Measurements from ENCODE around the gene PPP2R1B.
"Not testable (repeated sequence)": the region's sequence is repeated elsewhere in the genome, so short reads cannot be mapped to it uniquely, and the experiment has no call there.

Gene PPP2R1B

GRCh38 chr11:111774955-111775710 lies 8.9 kb upstream of the PPP2R1B start:
- FAIRE-seq (no peak), DNase-seq (ENCODE audit: insufficient read length, low spot score) (no peak)
- no peak for TF ChIP-seq POLR2A (IDR thresholded peaks at IDR 0.05; ENCODE audit: low read depth, low read length)

- DNase-seq (ENCODE audit: insufficient read length, low spot score), result no peak
- FAIRE-seq, result no peak
- TF ChIP-seq POLR2A (IDR thresholded peaks at IDR 0.05; ENCODE audit: low read depth, low read length), result no peak
Observed at GRCh38 chr11:111772535-111772934, 6.3 kb upstream of the PPP2R1B start.

GRCh38 chr11:111771205-111771604 lies 5.0 kb upstream of the PPP2R1B start:
- DNase-seq (ENCODE audit: insufficient read length, low spot score); FAIRE-seq: not testable (repeated sequence)

GRCh38 chr11:111770581-111771134 lies 4.5 kb upstream of the PPP2R1B start:
- DNase-seq (ENCODE audit: insufficient read length, low spot score) (no peak), FAIRE-seq (no peak)
- TF ChIP-seq POLR2A (IDR thresholded peaks at IDR 0.05; ENCODE audit: low read depth, low read length), result no peak

GRCh38 chr11:111766834-111767142 lies 599 bp upstream of the PPP2R1B start:
- no peak for DNase-seq (ENCODE audit: insufficient read length, low spot score)
- no peak for FAIRE-seq
- TF ChIP-seq POLR2A (IDR thresholded peaks at IDR 0.05; ENCODE audit: low read depth, low read length), result no peak

- FAIRE-seq (no peak), DNase-seq (ENCODE audit: insufficient read length, low spot score) (no peak)
- TF ChIP-seq POLR2A (IDR thresholded peaks at IDR 0.05; ENCODE audit: low read depth, low read length), result no peak
Observed at GRCh38 chr11:111765320-111765983, 737 bp downstream of the PPP2R1B start.

- FAIRE-seq, result no peak
- no peak for TF ChIP-seq POLR2A (IDR thresholded peaks at IDR 0.05; ENCODE audit: low read depth, low read length)
- DNase-seq (ENCODE audit: insufficient read length, low spot score), result no peak
Observed at GRCh38 chr11:111764621-111765020, 1.6 kb downstream of the PPP2R1B start.

DNA sequence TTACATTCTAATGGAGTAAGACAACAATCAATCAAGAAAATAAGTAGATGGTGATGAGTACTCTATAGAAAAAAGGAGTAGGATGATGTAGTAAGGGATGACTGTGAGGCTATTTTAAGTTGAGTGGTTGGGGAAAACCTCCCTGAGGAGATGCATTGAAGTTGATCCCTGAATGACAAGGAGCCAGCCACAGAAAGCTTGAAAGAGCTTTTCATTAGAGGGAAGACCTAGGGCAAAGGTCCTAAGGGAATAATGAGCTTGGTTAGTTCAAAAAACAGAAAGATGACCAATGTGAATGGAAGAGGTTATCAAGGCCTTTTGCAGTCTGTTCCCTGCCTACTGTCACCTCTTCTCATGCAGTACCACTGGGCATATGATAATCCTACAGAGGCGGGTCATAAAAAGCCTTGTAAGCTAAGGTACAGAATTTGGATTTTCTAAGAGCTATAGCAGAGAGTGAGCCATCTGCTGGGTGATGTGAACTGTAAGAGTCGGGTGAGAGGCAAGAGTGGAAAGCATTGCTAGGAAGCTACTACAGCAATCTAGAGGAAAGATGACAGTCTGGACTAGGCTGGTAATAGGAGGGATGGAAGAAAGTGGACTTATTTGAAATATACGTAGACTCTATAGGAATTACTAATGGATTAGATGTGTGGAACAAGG lies 3.1 kb downstream of the PPP2R1B start:
- no peak for FAIRE-seq
- TF ChIP-seq POLR2A (IDR thresholded peaks at IDR 0.05; ENCODE audit: low read depth, low read length), result no peak
- no peak for DNase-seq (ENCODE audit: insufficient read length, low spot score)

DNA sequence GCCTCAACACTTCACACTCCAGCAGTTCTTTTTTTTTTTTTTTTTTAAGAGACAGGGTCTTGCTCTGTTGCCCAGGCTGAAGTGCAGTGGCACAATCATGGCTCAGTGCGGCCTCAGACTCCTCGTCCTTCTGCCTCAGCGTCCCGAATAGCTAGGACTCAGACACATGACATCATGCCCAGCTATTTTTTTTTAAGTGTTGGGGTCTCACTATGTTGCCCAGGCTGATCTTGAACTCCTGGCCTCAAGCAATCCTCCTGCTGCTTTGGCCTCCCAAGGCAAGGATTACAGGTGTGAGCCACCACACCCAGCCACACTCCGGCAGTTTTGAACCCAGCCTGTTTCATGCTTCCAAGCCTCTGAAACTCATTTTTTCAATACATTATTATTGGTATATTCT lies 3.7 kb downstream of the PPP2R1B start:
- no peak for FAIRE-seq
- TF ChIP-seq POLR2A (IDR thresholded peaks at IDR 0.05; ENCODE audit: low read depth, low read length), result no peak

DNA sequence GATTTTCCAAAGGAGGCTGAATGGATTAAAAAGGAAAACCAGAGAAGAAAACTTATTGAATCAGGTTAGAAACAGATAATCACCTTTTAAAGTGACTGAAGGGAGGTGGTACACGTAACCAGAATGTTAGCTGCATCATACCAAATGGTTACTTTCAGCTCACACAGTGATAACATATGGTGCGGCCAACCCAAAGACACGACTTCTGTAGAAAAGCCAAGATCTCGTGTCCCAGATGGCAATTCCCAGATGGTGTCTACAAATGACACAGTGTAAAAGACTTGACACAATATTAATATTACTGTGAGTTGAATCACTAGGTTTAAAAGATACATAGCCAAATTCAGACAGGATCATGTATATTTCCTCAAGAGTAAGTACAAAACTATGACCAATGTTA lies 5.2 kb downstream of the PPP2R1B start:
- TF ChIP-seq POLR2A (IDR thresholded peaks at IDR 0.05; ENCODE audit: low read depth, low read length), result no peak
- DNase-seq (ENCODE audit: insufficient read length, low spot score), result no peak
- FAIRE-seq, result no peak

More for the DNA sequence above, 3.7 kb downstream of the PPP2R1B start:
- no peak for DNase-seq (ENCODE audit: insufficient read length, low spot score)

DNA sequence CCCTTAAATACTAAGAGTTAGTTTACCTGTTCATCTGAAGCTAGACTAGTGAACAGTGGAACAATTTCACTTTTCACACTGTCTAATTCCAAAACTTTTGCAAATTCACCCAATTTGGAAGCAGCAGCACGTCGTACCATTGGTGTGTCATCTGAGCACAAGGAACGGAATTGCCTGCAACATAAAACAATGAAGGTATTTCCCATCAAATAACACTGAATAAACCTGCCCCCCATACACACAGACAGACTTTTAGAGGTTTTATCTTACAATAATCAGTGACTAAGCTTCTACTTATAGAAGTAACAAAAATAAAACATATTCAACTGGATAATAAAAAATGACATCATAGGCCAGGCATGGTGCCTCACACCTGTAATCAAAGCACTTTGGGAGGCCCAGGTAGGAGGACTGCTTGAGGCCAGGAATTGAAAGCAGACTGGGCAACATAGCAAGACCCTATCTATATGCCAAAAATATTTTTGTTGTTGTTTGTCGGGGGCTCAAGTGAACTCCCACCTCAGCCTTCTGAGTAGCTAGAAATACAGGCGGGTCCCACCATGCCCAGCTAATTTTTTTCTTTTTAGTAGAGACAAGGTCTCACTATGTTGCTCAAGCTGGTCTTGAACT lies 6.3 kb downstream of the PPP2R1B start:
- no peak for TF ChIP-seq POLR2A (IDR thresholded peaks at IDR 0.05; ENCODE audit: low read depth, low read length)
- DNase-seq (ENCODE audit: insufficient read length, low spot score), result no peak
- no peak for FAIRE-seq

GRCh38 chr11:111759376-111759775 lies 6.8 kb downstream of the PPP2R1B start:
- DNase-seq (ENCODE audit: insufficient read length, low spot score) (no peak), FAIRE-seq (no peak)
- TF ChIP-seq POLR2A (IDR thresholded peaks at IDR 0.05; ENCODE audit: low read depth, low read length), result no peak

GRCh38 chr11:111756097-111756496 lies 10.1 kb downstream of the PPP2R1B start:
- FAIRE-seq (no peak), DNase-seq (ENCODE audit: insufficient read length, low spot score) (no peak)
- TF ChIP-seq POLR2A (IDR thresholded peaks at IDR 0.05; ENCODE audit: low read depth, low read length), result no peak

DNA sequence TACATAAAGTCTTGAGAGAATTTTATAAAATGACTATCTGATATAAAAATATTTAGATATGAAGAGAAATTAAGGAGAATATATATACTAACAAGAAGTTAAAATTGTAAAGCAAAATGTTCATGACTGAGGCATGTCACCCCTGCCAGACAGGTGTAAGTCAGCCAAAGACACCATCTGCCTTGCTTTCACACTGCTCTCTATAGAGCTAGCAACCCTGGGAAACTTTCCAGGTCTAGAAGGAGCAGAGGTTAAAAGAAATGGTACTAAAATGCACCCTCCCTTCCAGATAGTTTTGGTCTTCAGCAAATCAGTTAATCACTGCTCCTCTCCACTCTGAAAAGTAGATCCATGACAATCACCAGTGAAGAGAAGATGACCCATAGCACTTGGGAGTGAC lies 16.5 kb downstream of the PPP2R1B start:
- FAIRE-seq (no peak), DNase-seq (ENCODE audit: insufficient read length, low spot score) (no peak)
- no peak for TF ChIP-seq POLR2A (IDR thresholded peaks at IDR 0.05; ENCODE audit: low read depth, low read length)
